Lower lobe of right lung (tissue), 2 donors: ENCODE measurements around the gene GPR39. TPM values are rescaled to one million over a fixed set of nuclear protein-coding genes. Genes with fewer than 3 reads are reported as not detected.

ENCODE experiments used
- ATAC-seq, 2 donors: fragments of 200-7000 bp; cut with Tn5 transposase; one replicate each; pipeline ENCODE4 v1.9.1; 2020 to 2022; ENCODE audit warnings: mild to moderate bottlenecking in 2 of 2, moderate library complexity in 2 of 2
- DNase-seq: peaks from one replicate; pipeline ENCODE4 v3.0.0-alpha.2; 2020
- H3K27ac ChIP-seq: fragments of 200-600 bp; one replicate; pipeline ENCODE4 v1.8.0; 2022
- H3K27me3 ChIP-seq: fragments of 200-600 bp; one replicate; pipeline ENCODE4 v1.8.0; 2022; ENCODE audit warnings: low read depth
- H3K36me3 ChIP-seq: fragments of 200-600 bp; one replicate; pipeline ENCODE4 v1.8.0; 2022; ENCODE audit warnings: mild to moderate bottlenecking
- H3K4me1 ChIP-seq: fragments of 200-600 bp; one replicate; pipeline ENCODE4 v1.8.0; 2022
- H3K4me3 ChIP-seq: fragments of 200-600 bp; one replicate; pipeline ENCODE4 v1.8.0; 2022; ENCODE audit warnings: mild to moderate bottlenecking
- H3K9me3 ChIP-seq: fragments of 200-600 bp; one replicate; pipeline ENCODE4 v1.8.0; 2022
- intact Hi-C: fragments of 100-400 bp; cut with DNase I; formaldehyde crosslinking; loops from one replicate; pipeline ENCODE4 v1.11.0; 2022
- total RNA-seq: library from RNA; stranded (reverse); fragmentation: NEBNext Ultra II Directional; extraction: Animal tissue kit (Norgen Biotek cat#: 25700); gene quantifications from one replicate; pipeline ENCODE4 v1.2.1, GENCODE V29; 2021
- TF ChIP-seq, protein P1 (sequence below): fragments of 200-600 bp; IDR thresholded peaks from one replicate; pipeline ENCODE4 v1.8.0; 2022; ENCODE audit warnings: antibody characterized with exemption, mild to moderate bottlenecking
- donor health status: DM: no; HTN: yes; CAD: no; lungs with severe emphysema.

GPR39 gene
- total RNA-seq, 1 donor from 2014 or later: 11.2 TPM

DNA sequence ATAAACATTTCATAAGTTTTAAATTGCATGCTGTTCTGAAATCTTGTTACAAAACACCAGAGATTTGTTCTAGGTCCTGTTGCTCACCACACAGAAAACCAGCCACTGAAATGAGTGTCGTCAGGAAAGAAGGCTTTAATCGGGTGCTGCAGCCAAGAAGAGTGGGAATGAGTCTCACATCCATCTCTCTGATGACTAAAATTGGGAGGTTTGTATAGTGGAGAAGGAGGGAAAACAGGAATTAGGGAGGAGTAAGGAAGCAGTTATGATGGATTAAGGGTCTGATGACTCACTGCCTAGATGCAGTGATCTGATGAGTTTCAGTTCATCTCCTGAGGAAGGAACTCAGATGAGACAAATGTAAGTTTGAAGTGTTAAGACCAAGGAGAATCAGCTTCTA lies 42.1 kb upstream of the GPR39 start:
- TF ChIP-seq, protein P1, sequence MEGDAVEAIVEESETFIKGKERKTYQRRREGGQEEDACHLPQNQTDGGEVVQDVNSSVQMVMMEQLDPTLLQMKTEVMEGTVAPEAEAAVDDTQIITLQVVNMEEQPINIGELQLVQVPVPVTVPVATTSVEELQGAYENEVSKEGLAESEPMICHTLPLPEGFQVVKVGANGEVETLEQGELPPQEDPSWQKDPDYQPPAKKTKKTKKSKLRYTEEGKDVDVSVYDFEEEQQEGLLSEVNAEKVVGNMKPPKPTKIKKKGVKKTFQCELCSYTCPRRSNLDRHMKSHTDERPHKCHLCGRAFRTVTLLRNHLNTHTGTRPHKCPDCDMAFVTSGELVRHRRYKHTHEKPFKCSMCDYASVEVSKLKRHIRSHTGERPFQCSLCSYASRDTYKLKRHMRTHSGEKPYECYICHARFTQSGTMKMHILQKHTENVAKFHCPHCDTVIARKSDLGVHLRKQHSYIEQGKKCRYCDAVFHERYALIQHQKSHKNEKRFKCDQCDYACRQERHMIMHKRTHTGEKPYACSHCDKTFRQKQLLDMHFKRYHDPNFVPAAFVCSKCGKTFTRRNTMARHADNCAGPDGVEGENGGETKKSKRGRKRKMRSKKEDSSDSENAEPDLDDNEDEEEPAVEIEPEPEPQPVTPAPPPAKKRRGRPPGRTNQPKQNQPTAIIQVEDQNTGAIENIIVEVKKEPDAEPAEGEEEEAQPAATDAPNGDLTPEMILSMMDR: no peak
- no peak for DNase-seq
- no peak for ATAC-seq

DNA sequence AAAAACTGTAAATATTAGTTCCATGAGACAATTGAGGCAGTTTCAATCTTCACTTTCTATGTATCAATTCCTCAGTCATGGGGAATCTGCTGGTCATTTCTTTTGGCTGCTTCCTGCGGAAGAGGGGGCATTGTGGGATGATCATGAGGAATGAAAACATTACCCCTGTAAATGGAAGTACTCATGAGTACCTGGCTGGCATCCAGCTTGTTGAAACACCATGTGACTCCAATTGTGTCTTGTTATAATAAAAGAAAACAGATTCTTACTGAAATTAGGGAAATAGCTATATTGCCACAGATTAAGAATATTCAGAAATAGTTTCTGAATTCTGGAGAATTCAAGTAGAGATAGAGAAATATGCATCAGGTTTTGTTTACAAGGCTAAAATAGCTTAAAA lies 41.6 kb upstream of the GPR39 start:
- no peaks in the 10 kb centered on the region for H3K27me3 ChIP-seq
- intact Hi-C loops: no loop called here
- H3K36me3 ChIP-seq: no peaks in the 10 kb centered on the region
- no peak overlapping the region for H3K27ac ChIP-seq
- ATAC-seq (no peak), DNase-seq (no peak)
- H3K4me1 ChIP-seq: no peaks in the 10 kb centered on the region
- H3K9me3 ChIP-seq: no peaks in the 10 kb centered on the region
- TF ChIP-seq, protein P1: no peak
- no peak overlapping the region for H3K4me3 ChIP-seq

More for the DNA sequence above, 42.1 kb upstream of the GPR39 start:
- Histone ChIP-seq H3K36me3 (no peaks in the 10 kb centered on the region), H3K9me3 (no peaks in the 10 kb centered on the region), H3K27ac (no peak overlapping the region), H3K4me3 (no peak overlapping the region), H3K4me1 (no peaks in the 10 kb centered on the region), H3K27me3 (no peaks in the 10 kb centered on the region)
- intact Hi-C loops: no loop called here

DNA sequence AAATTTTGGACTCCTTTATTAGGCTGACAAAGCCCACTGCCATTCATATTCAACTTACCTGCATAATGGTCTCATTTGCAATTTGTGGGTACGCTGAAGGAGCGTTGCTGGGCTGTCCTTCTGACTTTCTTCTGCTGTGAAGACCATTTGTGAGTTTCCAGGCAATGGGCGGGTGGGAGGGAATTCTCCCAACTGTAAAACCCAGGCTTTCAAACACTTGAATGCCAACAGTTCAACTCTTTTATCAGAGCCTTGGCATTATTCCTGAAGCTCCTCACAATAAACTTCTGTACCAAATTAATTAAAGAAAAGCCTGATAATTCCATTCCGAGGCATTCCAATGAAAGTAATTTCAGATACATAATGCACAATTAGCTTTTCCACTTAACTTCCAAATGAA lies 35.2 kb upstream of the GPR39 start:
- no peaks in the 10 kb centered on the region for H3K36me3 ChIP-seq
- intact Hi-C loops: no loop called here
- H3K27ac ChIP-seq: no peak overlapping the region
- TF ChIP-seq, protein P1: no peak
- H3K4me1 ChIP-seq: no peaks in the 10 kb centered on the region
- DNase-seq: no peak
- H3K9me3 ChIP-seq: no peaks in the 10 kb centered on the region
- H3K27me3 ChIP-seq: no peaks in the 10 kb centered on the region
- no peak overlapping the region for H3K4me3 ChIP-seq
- no peak for ATAC-seq

DNA sequence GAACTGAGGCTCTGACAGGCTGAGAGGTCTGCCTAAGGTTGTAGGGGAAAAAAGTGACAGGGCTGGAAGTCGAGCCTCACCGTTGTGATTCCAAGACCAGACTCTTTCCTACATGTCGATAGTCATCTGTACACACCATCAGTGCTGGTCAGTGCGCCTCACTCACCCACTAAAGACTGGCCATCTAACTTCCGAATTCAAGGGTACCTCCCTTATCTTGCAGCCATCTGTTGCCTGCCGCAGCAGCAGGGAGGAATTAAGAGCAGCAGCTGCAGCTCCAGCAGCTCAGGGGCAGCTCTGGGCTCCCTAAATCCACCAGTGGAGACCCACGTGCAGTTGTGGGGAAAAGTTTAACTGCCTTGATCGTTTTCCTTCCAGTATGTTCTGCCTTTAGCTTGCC lies 32.6 kb upstream of the GPR39 start:
- intact Hi-C loops: no loop called here
- Histone ChIP-seq H3K4me1 (no peaks in the 10 kb centered on the region), H3K36me3 (no peaks in the 10 kb centered on the region), H3K9me3 (no peaks in the 10 kb centered on the region), H3K27me3 (no peaks in the 10 kb centered on the region), H3K4me3 (no peak overlapping the region), H3K27ac (no peak overlapping the region)
- ATAC-seq (peak in 1 of 2 donors; percentile 29), DNase-seq (no peak)
- TF ChIP-seq, protein P1: no peak

DNA sequence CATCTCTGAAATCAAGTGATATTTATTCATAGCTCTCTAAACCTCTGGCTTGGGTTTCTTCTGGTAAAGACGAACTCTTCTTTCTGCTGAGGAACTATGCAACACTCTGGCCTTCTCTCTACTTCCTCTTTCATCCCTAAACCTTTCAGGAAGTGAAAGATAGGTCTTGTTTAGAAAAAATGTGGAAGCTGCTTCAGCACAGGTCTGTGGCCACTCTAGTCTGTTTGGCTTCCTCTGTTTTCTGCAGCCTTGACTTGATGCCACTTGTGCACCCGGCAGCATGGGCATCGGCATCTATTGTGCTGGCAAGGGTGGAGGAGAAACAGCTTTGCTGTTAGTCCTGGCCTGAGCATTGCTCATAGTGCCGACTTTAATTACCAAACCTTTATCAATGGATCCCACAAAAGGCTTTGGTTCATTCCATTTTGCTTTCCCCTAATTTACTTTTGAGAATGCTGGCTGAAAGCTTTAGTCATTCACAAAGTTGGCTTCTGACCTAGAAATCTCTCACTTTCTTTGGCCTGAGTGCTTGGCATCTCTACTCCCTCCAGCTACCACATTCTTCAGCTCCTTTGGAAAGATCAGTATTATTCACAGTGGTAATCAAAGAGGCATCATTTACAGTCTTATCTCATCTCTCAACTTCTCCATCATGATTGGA lies 32.0 kb upstream of the GPR39 start:
- H3K4me3 ChIP-seq: no peak overlapping the region

More for the DNA sequence above, 32.0 kb upstream of the GPR39 start:
- H3K4me1 ChIP-seq: no peaks in the 10 kb centered on the region
- no peaks in the 10 kb centered on the region for H3K9me3 ChIP-seq
- peak; percentile 60 to 84 for ATAC-seq
- H3K36me3 ChIP-seq: no peaks in the 10 kb centered on the region
- DNase-seq: no peak
- TF ChIP-seq, protein P1: no peak
- H3K27ac ChIP-seq: no peak overlapping the region
- no peaks in the 10 kb centered on the region for H3K27me3 ChIP-seq
- intact Hi-C loops: no loop called here
